Left ventricle myocardium inferior (tissue), 1 donor: ENCODE data around the gene PARVB. TPM values are rescaled to one million over a fixed set of nuclear protein-coding genes. Genes with fewer than 3 reads are reported as not detected.

Experiments
- DNase-seq: peaks from one replicate; pipeline ENCODE4 v3.0.0-alpha.2; 2020
- H3K27ac ChIP-seq: fragments of 200-600 bp; replicated peaks from 2 replicates; pipeline ENCODE4 v1.8.0; 2021
- H3K27me3 ChIP-seq: fragments of 200-600 bp; 2 replicates; pipeline ENCODE4 v1.8.0; 2021; ENCODE audit warnings: low read depth
- H3K36me3 ChIP-seq: fragments of 200-600 bp; 2 replicates; pipeline ENCODE4 v1.8.0; 2021
- H3K4me1 ChIP-seq: fragments of 200-600 bp; 2 replicates; pipeline ENCODE4 v1.8.0; 2021
- H3K4me3 ChIP-seq: fragments of 200-600 bp; 2 replicates; pipeline ENCODE4 v1.8.0; 2021; ENCODE audit warnings: mild to moderate bottlenecking, moderate library complexity
- H3K9me3 ChIP-seq: fragments of 200-600 bp; replicated peaks from 2 replicates; pipeline ENCODE4 v1.8.0; 2021
- intact Hi-C: fragments of 100-400 bp; cut with micrococcal nuclease; formaldehyde crosslinking; loops from one replicate; pipeline ENCODE4 v1.11.0; 2022
- total RNA-seq: library from RNA; stranded (reverse); fragmentation: NEBNext Ultra II Directional; extraction: Animal tissue kit (Norgen Biotek cat#: 25700); gene quantifications from one replicate; pipeline ENCODE4 v1.2.1, GENCODE V29; 2021
- TF ChIP-seq, protein P1 (sequence below): fragments of 200-600 bp; IDR thresholded peaks from 2 replicates; pipeline ENCODE4 v1.8.0; 2021; ENCODE audit warnings: antibody characterized with exemption, mild to moderate bottlenecking, borderline replicate concordance
- donor health status: DM: no; HTN: yes; CAD: no; lungs with severe emphysema.

Gene PARVB
- total RNA-seq, 1 donor from 2014 or later = 155 TPM

GRCh38 chr22:44182588-44183286 is 158.6 kb downstream of the PARVB start:
- intact Hi-C loops = no loop called here
- peak overlapping the region; percentile 44 for H3K27ac ChIP-seq
- TF ChIP-seq, protein P1, sequence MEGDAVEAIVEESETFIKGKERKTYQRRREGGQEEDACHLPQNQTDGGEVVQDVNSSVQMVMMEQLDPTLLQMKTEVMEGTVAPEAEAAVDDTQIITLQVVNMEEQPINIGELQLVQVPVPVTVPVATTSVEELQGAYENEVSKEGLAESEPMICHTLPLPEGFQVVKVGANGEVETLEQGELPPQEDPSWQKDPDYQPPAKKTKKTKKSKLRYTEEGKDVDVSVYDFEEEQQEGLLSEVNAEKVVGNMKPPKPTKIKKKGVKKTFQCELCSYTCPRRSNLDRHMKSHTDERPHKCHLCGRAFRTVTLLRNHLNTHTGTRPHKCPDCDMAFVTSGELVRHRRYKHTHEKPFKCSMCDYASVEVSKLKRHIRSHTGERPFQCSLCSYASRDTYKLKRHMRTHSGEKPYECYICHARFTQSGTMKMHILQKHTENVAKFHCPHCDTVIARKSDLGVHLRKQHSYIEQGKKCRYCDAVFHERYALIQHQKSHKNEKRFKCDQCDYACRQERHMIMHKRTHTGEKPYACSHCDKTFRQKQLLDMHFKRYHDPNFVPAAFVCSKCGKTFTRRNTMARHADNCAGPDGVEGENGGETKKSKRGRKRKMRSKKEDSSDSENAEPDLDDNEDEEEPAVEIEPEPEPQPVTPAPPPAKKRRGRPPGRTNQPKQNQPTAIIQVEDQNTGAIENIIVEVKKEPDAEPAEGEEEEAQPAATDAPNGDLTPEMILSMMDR = no peak
- peak; percentile 48 for DNase-seq
- peaks cover 71% of the 10 kb centered on the region for H3K27me3 ChIP-seq
- H3K4me1 ChIP-seq = no peaks in the 10 kb centered on the region
- H3K36me3 ChIP-seq = no peaks in the 10 kb centered on the region
- H3K4me3 ChIP-seq = peak overlapping the region; percentile 48
- H3K9me3 ChIP-seq = no peaks in the 10 kb centered on the region

DNA sequence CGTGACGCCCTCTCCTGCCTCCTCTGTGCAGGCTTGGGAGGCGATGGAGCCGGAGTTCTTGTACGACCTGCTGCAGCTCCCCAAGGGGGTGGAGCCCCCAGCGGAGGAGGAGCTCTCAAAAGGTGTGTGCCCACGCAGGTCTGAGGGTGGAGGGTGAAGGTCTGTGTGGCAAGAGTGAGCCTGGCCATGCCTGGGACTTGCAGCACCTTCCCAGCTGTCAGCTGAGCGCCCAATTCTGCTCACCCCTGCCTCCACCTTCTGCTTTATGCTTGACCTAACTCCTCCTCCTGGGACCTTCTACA is 159.1 kb downstream of the PARVB start:
- Histone ChIP-seq H3K4me1 (no peaks in the 10 kb centered on the region), H3K27ac (no peak overlapping the region), H3K4me3 (no peak overlapping the region), H3K9me3 (no peaks in the 10 kb centered on the region), H3K36me3 (no peaks in the 10 kb centered on the region), H3K27me3 (peaks cover 76% of the 10 kb centered on the region)
- TF ChIP-seq, protein P1 = no peak
- intact Hi-C loops = no loop called here
- no peak for DNase-seq

DNA sequence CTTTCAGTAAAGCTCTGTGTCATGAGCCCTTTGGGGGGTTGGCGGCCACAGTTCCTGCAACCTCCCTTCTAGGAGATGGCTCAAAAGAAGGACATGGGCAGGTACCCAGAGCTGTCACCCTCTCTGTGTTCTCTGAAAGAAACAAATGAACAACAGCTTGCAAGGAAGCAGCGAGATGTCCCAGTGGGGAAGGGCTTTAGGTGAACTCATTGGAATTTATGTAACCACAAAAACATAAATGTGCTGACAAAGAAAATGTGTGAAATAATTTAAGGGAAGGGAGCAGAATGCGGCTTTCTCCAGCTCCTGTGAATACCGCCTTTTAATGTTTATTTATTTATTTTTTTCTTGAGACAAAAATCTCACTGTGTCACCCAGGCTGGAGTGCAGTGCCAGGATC is 159.9 kb downstream of the PARVB start:
- intact Hi-C loops = no loop called here
- Histone ChIP-seq H3K27ac (no peak overlapping the region), H3K36me3 (no peaks in the 10 kb centered on the region), H3K27me3 (peaks cover 78% of the 10 kb centered on the region), H3K4me1 (no peaks in the 10 kb centered on the region), H3K4me3 (no peak overlapping the region), H3K9me3 (no peaks in the 10 kb centered on the region)
- TF ChIP-seq, protein P1 = no peak
- no peak for DNase-seq

DNA sequence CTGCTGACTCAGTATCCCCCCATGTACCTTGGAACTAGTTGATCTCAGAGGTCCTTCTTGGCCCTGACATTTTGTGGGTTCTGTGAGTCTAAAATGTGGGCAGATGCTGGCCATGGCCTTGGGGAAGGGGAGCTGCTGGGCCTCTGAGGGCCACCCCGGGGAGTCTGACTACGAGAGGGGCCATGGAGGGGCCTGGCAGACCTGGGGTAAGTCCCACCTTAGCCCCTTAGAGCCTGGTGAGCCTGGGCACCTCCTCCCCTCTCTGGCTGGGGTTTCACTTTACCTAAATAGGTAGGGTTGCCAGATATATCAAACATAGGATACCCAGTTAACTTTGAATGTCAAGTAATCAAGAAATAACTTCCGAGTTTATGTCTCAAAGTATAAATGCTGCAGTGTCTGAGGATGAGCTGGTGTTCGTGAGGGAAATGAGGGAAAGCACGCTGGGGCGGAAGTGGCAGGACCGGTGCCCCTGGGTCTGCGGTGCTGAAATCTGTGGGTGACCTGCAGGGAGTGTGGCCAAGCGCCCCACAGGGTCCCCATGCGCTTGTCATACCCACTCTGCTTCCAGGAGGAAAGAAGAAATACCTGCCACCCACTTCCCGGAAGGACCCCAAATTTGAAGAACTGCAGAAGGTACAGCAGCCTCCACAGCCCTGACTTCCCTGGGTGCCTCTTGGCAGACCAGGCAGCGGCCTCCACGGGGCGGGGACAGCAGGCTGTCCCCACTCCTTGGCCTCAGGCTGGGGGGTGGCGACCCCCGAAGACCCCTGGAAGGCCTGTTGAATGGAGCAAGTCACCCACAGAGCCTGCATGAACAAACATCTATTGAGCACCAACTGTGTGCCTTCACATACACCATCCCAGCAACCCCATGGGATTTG is 161.4 kb downstream of the PARVB start:
- Histone ChIP-seq H3K27me3 (peaks cover 73% of the 10 kb centered on the region), H3K9me3 (no peaks in the 10 kb centered on the region), H3K4me3 (no peak overlapping the region), H3K4me1 (no peaks in the 10 kb centered on the region), H3K27ac (no peak overlapping the region), H3K36me3 (no peaks in the 10 kb centered on the region)
- intact Hi-C loops = no loop called here
- TF ChIP-seq, protein P1 = no peak
- DNase-seq = no peak

GRCh38 chr22:44186121-44186510 is 162.0 kb downstream of the PARVB start:
- Histone ChIP-seq H3K36me3 (no peaks in the 10 kb centered on the region), H3K4me3 (no peak overlapping the region), H3K9me3 (no peaks in the 10 kb centered on the region), H3K27ac (no peak overlapping the region), H3K27me3 (peaks cover 66% of the 10 kb centered on the region), H3K4me1 (no peaks in the 10 kb centered on the region)
- intact Hi-C loops = no loop called here
- no peak for DNase-seq
- TF ChIP-seq, protein P1 = no peak
